Activated CD4-positive, alpha-beta T cell treated with anti-CD3 and anti-CD28 coated beads for 4 hours (primary cell): ENCODE measurements around the gene NDUFS4.
"Not testable (repeated sequence)": the region's sequence is repeated elsewhere in the genome, so short reads cannot be mapped to it uniquely, and the experiment has no call there.

Source experiments
- DNase-seq, 2 donors: peaks; one replicate each; pipeline ENCODE4 v3.0.0-alpha.2; 2020

The NDUFS4 gene

GRCh38 chr5:53671447-53671846, 111.0 kb downstream of the NDUFS4 start:
- no peak for DNase-seq

GRCh38 chr5:53674121-53674520, 113.7 kb downstream of the NDUFS4 start:
- no peak for DNase-seq

- no peak for DNase-seq
Measured at GRCh38 chr5:53677632-53678031, 117.2 kb downstream of the NDUFS4 start.

GRCh38 chr5:53678981-53679660, 118.7 kb downstream of the NDUFS4 start:
- DNase-seq: no peak

- DNase-seq: no peak
Measured at GRCh38 chr5:53681079-53681478, 120.6 kb downstream of the NDUFS4 start.

GRCh38 chr5:53691014-53691413, 130.6 kb downstream of the NDUFS4 start:
- no peak for DNase-seq

- DNase-seq: no peak
Measured at GRCh38 chr5:53694520-53695022, 134.1 kb downstream of the NDUFS4 start.

GRCh38 chr5:53710405-53710804, 150.0 kb downstream of the NDUFS4 start:
- not testable (repeated sequence) for DNase-seq

GRCh38 chr5:53712327-53712726, 151.9 kb downstream of the NDUFS4 start:
- no peak for DNase-seq

- DNase-seq: no peak
Measured at GRCh38 chr5:53713978-53714666, 153.7 kb downstream of the NDUFS4 start.

- no peak for DNase-seq
Measured at GRCh38 chr5:53714667-53715010, 154.2 kb downstream of the NDUFS4 start.

- DNase-seq: no peak
Measured at GRCh38 chr5:53726121-53726520, 165.7 kb downstream of the NDUFS4 start.

- no peak for DNase-seq
Measured at GRCh38 chr5:53730943-53731342, 170.5 kb downstream of the NDUFS4 start.
